Keratinocyte (primary cell): ENCODE results near the gene HPD.

ENCODE experiments used
- EZH2 ChIP-seq: IDR thresholded peaks from one replicate; pipeline ENCODE4 v1.6.1; 2012; ENCODE audit warnings: inconsistent platforms, mild to moderate bottlenecking, low read length, moderate library complexity
- TF ChIP-seq, protein P1 (sequence below), 3 experiments: IDR thresholded peaks in 1 of 3; conservative IDR thresholded peaks in 1 of 3; optimal IDR thresholded peaks in 1 of 3; 2 replicates in 2 of 3; 3 replicates in 1 of 3; pipeline versions ENCODE3 to v1.5.1; 2011; ENCODE audit warnings: low read length in 3 of 3, mild to moderate bottlenecking in 3 of 3, moderate library complexity in 2 of 3, control low read depth in 1 of 3, inconsistent platforms in 1 of 3; ENCODE audit not compliant: insufficient read depth in 2 of 3; ENCODE audit errors: extremely low read depth in 1 of 3

DNA sequence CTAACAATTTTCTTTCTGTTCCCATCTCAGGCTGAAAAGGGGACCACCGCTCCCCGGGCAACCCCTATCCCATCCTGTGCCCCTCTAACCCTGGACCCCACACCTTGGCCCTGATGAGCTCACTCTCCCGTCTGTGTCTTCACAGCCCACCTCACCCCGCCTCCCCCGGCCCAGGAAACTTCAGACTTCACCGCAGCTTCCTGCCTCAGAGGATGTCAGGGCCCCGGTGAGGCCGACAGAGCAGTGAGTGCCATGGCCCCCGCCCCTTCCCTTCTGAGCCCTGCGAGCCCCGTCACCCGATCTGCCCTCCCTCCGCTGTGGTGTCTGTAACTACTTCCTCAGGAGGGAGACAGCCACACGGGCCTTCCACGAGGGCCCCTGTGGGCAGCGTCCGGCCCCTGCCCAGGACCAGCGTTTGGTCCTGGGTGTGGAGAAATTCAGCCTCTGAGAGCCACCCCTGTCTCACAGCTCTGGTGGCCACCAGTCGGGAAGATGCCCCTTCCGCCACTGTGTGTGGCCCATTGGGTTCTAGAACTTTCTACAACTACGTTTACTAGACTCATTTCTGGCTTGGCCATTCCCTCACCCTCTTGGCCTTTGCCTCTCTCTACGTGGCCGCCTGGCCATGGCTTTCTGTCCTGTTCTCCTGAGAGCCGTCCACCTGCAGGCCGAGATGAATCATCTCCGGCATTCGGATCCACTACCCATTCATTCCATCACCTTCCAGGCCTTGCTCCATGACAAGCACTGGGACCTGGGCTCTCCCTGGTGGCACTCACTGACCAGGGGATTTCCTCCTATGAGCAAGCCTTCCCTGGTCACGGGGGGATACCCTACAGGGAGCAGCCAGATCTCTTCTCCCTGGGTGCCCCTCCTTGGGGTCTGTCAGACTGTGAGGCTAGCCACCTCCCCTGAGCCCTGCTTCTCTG, 68.6 kb downstream of the HPD start:
- TF ChIP-seq, protein P1, sequence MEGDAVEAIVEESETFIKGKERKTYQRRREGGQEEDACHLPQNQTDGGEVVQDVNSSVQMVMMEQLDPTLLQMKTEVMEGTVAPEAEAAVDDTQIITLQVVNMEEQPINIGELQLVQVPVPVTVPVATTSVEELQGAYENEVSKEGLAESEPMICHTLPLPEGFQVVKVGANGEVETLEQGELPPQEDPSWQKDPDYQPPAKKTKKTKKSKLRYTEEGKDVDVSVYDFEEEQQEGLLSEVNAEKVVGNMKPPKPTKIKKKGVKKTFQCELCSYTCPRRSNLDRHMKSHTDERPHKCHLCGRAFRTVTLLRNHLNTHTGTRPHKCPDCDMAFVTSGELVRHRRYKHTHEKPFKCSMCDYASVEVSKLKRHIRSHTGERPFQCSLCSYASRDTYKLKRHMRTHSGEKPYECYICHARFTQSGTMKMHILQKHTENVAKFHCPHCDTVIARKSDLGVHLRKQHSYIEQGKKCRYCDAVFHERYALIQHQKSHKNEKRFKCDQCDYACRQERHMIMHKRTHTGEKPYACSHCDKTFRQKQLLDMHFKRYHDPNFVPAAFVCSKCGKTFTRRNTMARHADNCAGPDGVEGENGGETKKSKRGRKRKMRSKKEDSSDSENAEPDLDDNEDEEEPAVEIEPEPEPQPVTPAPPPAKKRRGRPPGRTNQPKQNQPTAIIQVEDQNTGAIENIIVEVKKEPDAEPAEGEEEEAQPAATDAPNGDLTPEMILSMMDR (optimal IDR thresholded peaks at IDR 0.05 in 1 of 3, IDR thresholded peaks at IDR 0.05 in 1 of 3, conservative IDR thresholded peaks at IDR 0.05 in 1 of 3; ENCODE audit: extremely low read depth in 1 of 3, insufficient read depth in 2 of 3, low read length in 3 of 3), result no peak
- TF ChIP-seq EZH2, result no peak
